ENCODE data around the gene PISD. TPM values are rescaled to one million over a fixed set of nuclear protein-coding genes. Genes with fewer than 3 reads are reported as not detected.
"Not testable (repeated sequence)": the region's sequence is repeated elsewhere in the genome, so short reads cannot be mapped to it uniquely, and the experiment has no call there.

Gene PISD
- total RNA-seq, 4 donors from 2014 or later, result 21.4 to 34.0 (median 30.6) TPM

DNA sequence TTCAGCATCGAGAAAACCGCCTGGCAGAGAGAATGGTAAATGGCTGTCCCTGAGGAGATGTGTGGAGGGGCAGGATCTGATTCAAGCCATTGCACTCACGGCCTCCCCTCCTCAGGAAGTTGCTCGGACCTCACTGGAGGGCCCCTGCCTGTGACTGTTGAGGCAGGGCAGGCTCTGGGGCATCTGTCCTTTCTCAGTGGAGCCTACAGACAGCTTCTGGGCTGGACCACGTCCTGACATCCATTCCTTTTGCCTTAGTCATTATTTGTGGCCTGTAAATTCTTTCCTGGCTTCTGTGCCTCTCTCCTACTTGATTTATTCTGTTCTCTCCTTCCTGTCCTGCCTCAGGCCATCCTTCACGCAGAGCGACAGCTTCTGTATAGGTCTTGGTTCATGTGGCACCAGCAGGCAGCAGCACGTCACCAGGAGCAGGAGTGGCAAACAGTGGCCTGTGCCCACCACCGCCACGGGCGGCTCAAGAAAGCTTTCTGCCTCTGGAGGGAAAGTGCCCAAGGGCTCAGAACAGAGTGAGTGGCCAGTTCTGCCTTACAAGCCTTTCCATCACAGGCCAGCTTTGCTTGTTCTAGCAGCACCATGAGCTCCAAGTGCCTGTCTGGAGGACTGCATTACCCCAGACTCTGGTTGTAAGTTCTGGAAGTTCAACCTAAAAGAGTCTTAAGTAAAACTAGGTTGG, 59.6 kb downstream of the PISD start:
- H3K9me3 ChIP-seq, result no peaks in the 10 kb centered on the region
- H3K4me1 ChIP-seq, result no peaks in the 10 kb centered on the region
- no peak overlapping the region for H3K4me3 ChIP-seq
- TF ChIP-seq, protein P1, sequence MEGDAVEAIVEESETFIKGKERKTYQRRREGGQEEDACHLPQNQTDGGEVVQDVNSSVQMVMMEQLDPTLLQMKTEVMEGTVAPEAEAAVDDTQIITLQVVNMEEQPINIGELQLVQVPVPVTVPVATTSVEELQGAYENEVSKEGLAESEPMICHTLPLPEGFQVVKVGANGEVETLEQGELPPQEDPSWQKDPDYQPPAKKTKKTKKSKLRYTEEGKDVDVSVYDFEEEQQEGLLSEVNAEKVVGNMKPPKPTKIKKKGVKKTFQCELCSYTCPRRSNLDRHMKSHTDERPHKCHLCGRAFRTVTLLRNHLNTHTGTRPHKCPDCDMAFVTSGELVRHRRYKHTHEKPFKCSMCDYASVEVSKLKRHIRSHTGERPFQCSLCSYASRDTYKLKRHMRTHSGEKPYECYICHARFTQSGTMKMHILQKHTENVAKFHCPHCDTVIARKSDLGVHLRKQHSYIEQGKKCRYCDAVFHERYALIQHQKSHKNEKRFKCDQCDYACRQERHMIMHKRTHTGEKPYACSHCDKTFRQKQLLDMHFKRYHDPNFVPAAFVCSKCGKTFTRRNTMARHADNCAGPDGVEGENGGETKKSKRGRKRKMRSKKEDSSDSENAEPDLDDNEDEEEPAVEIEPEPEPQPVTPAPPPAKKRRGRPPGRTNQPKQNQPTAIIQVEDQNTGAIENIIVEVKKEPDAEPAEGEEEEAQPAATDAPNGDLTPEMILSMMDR (IDR thresholded peaks at IDR 0.05), result no peak
- TF ChIP-seq POLR2A (IDR thresholded peaks at IDR 0.05), result no peak
- DNase-seq, result no peak
- intact Hi-C loops (cut with DNase I), result no loop called here
- H3K27ac ChIP-seq, result no peak overlapping the region
- 51 to 63% methylated on average over 6 to 9 of the region's 11 CpGs for WGBS, 2 donors
- no peaks in the 10 kb centered on the region for H3K27me3 ChIP-seq
- peaks cover 0 to 37% (median 6%) of the 10 kb centered on the region in 3 donors for H3K36me3 ChIP-seq

DNA sequence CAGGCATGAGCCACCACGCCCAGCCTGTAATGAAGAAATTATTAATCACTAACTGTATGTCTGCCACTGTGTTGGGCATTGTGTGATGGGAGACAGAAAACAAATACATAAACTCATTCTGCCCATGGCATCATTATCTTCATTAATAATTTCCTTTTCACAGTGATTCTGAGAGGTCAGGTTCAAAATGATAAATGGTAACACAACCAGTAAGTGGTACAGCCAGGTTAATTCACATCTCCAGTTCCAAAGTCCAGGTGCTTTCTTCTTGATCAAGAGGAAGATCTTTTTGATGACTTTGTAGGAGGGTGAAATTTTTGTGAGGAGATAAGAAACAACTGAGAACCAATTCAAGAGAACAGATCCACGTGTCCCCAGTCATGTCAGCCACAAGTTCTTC, 66.7 kb downstream of the PISD start:
- intact Hi-C loops (cut with DNase I), result no loop called here
- no peaks in the 10 kb centered on the region for H3K36me3 ChIP-seq
- 89 to 100% methylated on average over 2 of the region's 2 CpGs for WGBS, 2 donors
- DNase-seq, result no peak
- H3K4me1 ChIP-seq, result no peaks in the 10 kb centered on the region
- H3K27me3 ChIP-seq, result no peaks in the 10 kb centered on the region
- no peak overlapping the region for H3K27ac ChIP-seq
- no peak for TF ChIP-seq POLR2A (IDR thresholded peaks at IDR 0.05)
- TF ChIP-seq, protein P1 (IDR thresholded peaks at IDR 0.05), result no peak
- no peaks in the 10 kb centered on the region for H3K9me3 ChIP-seq
- H3K4me3 ChIP-seq, result no peak overlapping the region

DNA sequence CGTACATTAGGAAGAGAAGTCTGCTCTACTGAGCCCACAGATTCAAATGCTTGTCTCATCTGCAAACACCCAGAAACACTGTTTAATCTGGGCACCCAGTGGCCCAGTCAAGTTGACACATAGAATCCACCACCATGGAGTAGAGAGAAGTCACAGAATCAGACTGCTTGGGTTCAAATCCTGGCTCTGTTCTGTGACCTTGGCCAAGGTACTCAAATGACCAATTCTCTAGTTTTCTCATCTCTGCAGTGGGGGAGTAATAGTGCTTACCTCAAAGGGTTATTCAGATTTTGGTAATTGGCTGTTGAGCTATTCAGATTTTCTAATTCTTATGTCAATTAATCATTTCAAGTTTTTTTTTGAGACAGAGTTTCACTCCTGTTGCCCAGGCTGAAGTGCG, 71.9 kb downstream of the PISD start:
- H3K27me3 ChIP-seq; H3K4me1 ChIP-seq; H3K9me3 ChIP-seq; H3K4me3 ChIP-seq; H3K27ac ChIP-seq; DNase-seq; intact Hi-C loops (cut with DNase I): not testable (repeated sequence)
- no CpG with 5 or more reads among the region's 2 CpGs for WGBS, 2 donors
- peaks cover 0 to 40% (median 5%) of the 10 kb centered on the region in 3 donors for H3K36me3 ChIP-seq

DNA sequence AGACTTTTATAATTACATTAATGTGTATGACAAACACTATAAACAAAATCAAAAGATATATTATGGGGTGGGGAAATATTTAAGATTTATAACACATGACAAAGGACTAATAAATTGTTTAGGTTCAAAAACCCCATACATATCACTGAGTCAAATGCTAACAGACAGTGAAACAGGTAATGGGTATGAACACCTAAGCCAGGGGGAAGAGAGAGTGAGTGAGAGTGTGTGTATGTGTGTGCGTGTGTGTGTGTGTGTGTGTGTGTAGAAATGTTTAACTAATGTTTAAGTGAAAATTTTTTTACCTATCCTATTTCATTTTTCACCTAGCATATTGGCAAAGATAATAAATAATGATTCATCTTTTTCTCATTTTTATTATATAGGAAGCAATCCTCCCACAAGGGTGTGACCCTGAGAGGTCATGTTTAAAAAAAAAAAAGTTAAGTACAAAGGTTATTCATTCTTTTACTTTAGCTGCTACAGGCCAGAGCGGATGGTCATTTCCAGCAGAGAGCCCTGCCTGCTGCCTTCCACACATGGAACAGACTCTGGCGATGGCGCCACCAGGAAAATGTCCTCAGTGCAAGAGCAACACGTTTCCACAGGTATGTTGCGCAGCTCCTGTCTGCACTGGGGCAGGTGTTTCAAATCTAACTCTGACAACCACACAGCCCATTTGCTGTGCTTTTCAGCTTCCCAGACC, 72.9 kb downstream of the PISD start:
- intact Hi-C loops (cut with DNase I), result no loop called here
- Histone ChIP-seq H3K4me3 (no peak overlapping the region), H3K36me3 (peaks cover 0 to 50% (median 5%) of the 10 kb centered on the region in 3 donors), H3K27ac (no peak overlapping the region), H3K4me1 (no peaks in the 10 kb centered on the region), H3K27me3 (no peaks in the 10 kb centered on the region), H3K9me3 (no peaks in the 10 kb centered on the region)
- DNase-seq, result no peak
- TF ChIP-seq, protein P1 (IDR thresholded peaks at IDR 0.05), result no peak
- no peak for TF ChIP-seq POLR2A (IDR thresholded peaks at IDR 0.05)
- 73 to 82% methylated on average over 6 of the region's 6 CpGs for WGBS, 2 donors

DNA sequence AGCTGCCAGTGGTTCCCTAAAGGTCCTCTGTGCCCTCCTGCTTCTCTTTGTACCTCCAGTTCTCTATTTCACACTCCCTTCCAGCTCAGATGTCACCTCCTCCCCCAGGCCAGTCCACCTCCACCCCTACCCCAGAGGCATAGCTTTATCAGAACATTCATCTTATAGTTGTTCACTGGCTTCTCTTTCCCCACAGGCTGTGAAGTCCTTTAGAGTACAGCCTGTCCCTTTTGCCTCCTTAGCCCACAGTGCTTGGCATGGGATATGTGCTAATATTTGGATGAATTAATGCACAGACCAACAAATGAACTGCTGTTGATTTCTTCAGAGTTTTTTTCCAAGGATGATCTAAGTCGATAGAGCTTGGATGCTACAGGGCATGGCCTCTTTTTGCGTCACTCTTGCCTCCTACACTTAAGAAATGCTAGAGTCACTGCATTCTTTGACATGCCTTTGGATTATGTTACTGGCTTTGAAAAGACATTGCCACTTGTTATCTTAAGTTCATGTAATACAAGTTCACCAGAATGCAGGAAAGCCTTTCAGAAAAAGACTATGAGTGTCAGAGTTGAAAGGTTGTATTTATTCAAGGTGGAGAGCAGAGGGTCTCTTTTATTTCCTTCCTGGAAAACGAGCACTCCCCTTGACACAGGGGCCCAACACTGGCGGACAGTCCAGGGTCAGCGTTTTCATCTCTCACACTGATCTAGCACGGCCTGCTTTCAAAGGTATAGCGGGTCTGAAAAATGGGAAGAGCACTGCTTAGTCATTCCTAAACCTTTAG, 75.7 kb downstream of the PISD start:
- no peak overlapping the region for H3K27ac ChIP-seq
- TF ChIP-seq POLR2A (IDR thresholded peaks at IDR 0.05), result no peak
- TF ChIP-seq, protein P1 (IDR thresholded peaks at IDR 0.05), result no peak
- no peaks in the 10 kb centered on the region for H3K9me3 ChIP-seq

More for the DNA sequence above, 75.7 kb downstream of the PISD start:
- Histone ChIP-seq H3K4me3 (no peak overlapping the region), H3K27me3 (no peaks in the 10 kb centered on the region), H3K4me1 (no peaks in the 10 kb centered on the region), H3K36me3 (peaks cover 0 to 57% (median 5%) of the 10 kb centered on the region in 3 donors)
- intact Hi-C loops (cut with DNase I), result no loop called here
- no peak for DNase-seq
- 80 to 85% methylated on average over 7 of the region's 7 CpGs for WGBS, 2 donors

Data from esophagus squamous epithelium (tissue), 5 donors.